ENCODE results near the gene BCL2.

- TF ChIP-seq POLR2AphosphoS5 (IDR thresholded peaks at IDR 0.05; ENCODE audit: low read depth, low read length) (no peak), POLR2A (IDR thresholded peaks at IDR 0.05; ENCODE audit: low read depth, low read length) (no peak)
Observed at GRCh38 chr18:63273222-63273927, 46.2 kb downstream of the BCL2 start.

All from GM12892 (cell line).